NT2/D1 (cell line): Measurements from ENCODE around the gene DGCR8.
"Not testable (repeated sequence)": the region's sequence is repeated elsewhere in the genome, so short reads cannot be mapped to it uniquely, and the experiment has no call there.

ENCODE experiments used
- SUZ12 ChIP-seq: IDR thresholded peaks from 2 replicates; pipeline ENCODE4 v1.6.1; 2011; ENCODE audit not compliant: insufficient read length, insufficient read depth; ENCODE audit errors: extremely low read depth
- YY1 ChIP-seq: IDR thresholded peaks from 2 replicates; pipeline ENCODE4 v1.6.1; 2011; ENCODE audit not compliant: insufficient read length, insufficient read depth
- ZNF274 ChIP-seq: IDR thresholded peaks from 2 replicates; pipeline ENCODE4 v1.6.1; 2011; ENCODE audit warnings: mild to moderate bottlenecking, low read depth, low read length

DNA sequence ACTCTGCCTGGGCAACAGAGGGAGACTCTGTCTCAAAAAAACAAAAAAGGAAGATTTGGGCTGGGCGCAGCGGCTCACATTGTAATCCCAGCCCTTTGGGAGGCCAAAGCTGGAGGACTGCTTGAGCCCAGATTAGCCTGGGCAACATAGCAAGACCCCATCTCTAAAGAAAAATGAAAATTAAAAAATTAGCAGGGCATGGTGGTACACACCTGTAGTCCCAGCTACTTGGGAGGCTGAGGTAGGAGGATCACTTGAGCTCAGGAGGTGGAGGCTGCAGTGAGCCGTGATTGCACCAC is 12.7 kb upstream of the DGCR8 start:
- TF ChIP-seq ZNF274, YY1, SUZ12: not testable (repeated sequence)
